ENCODE measurements around the gene PLA2G4F.

GRCh38 chr15:42134617-42135245, 21.7 kb downstream of the PLA2G4F start:
- TF ChIP-seq CTCF (conservative IDR thresholded peaks at IDR 0.05) (no peak), EZH2 (IDR thresholded peaks at IDR 0.05; ENCODE audit: low read depth) (no peak)

Data from PC-9 (cell line).